B cell (primary cell): Measurements from ENCODE around the gene MROH7.

Source experiments
- CTCF ChIP-seq: fragments of 200-600 bp; IDR thresholded peaks from one replicate; pipeline ENCODE4 v1.8.0; 2022; ENCODE audit warnings: antibody characterized with exemption, mild to moderate bottlenecking
- EZH2 ChIP-seq: IDR thresholded peaks from 2 replicates; pipeline ENCODE4 v1.6.1; 2012; ENCODE audit warnings: borderline replicate concordance, low read depth, mild to moderate bottlenecking, moderate library complexity, low read length; ENCODE audit not compliant: insufficient read depth, poor library complexity, severe bottlenecking

GRCh38 chr1:54745864-54746263 is 104.3 kb downstream of the MROH7 start:
- TF ChIP-seq EZH2 (no peak), CTCF (no peak)
